Fibroblast of mammary gland (primary cell): ENCODE measurements around the gene NT5DC1.

ENCODE experiments used
- DNase-seq: peaks from one replicate; pipeline ENCODE4 v3.0.0-alpha.2; 2010; ENCODE audit warnings: low read depth
- H3K4me3 ChIP-seq: 2 replicates; pipeline ENCODE4 v1.5.1; 2011; ENCODE audit warnings: low read depth, mild to moderate bottlenecking, low read length, moderate library complexity; ENCODE audit not compliant: control insufficient read depth
- TF ChIP-seq, protein P1 (sequence below): conservative IDR thresholded peaks from 2 replicates; pipeline ENCODE4 v1.5.1; 2011; ENCODE audit warnings: low read depth, low read length, inconsistent platforms; ENCODE audit not compliant: control insufficient read depth, insufficient read depth

The NT5DC1 gene

DNA sequence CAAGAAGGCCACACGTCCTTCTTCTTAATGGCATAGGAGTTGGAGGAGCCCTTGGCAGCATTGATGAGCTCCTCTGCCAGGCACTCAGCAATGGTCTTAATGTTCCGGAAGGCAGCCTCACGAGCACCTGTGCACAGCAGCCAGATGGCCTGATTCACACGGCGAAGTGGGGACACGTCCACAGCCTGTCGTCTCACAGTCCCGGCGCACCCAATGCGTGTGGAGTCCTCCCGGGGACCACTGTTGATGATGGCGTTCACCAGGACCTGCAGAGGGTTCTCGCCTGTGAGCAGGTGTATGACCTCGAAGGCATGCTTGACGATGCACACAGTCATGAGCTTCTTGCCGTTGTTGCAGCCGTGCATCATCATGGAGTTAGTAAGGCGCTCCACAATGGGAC, 157.9 kb downstream of the NT5DC1 start:
- TF ChIP-seq, protein P1, sequence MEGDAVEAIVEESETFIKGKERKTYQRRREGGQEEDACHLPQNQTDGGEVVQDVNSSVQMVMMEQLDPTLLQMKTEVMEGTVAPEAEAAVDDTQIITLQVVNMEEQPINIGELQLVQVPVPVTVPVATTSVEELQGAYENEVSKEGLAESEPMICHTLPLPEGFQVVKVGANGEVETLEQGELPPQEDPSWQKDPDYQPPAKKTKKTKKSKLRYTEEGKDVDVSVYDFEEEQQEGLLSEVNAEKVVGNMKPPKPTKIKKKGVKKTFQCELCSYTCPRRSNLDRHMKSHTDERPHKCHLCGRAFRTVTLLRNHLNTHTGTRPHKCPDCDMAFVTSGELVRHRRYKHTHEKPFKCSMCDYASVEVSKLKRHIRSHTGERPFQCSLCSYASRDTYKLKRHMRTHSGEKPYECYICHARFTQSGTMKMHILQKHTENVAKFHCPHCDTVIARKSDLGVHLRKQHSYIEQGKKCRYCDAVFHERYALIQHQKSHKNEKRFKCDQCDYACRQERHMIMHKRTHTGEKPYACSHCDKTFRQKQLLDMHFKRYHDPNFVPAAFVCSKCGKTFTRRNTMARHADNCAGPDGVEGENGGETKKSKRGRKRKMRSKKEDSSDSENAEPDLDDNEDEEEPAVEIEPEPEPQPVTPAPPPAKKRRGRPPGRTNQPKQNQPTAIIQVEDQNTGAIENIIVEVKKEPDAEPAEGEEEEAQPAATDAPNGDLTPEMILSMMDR, result no peak
- H3K4me3 ChIP-seq, result no peak overlapping the region
- no peak for DNase-seq

DNA sequence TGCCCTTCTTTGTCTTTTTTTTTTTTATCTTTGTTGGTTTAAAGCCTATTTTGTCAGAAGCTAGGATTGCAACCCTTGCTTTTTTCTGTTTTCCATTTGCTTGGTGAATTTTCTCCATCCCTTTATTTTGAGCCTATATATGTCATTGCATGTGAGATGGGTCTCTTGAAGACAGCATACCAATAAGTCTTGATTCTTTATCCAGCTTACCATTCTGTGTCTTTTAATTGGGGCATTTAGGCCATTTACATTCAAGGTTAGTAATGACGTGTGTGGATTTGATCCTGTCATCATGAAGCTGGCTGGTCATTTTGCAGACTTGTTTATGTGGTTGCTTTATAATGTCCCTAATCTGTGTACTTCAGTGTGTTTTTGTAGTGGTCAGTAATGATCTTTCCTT, 162.7 kb downstream of the NT5DC1 start:
- H3K4me3 ChIP-seq, result no peak overlapping the region
- no peak for DNase-seq
- TF ChIP-seq, protein P1, result no peak

- no peak overlapping the region for H3K4me3 ChIP-seq
- TF ChIP-seq, protein P1, result no peak
- peak; percentile 41 for DNase-seq
Measured at GRCh38 chr6:116265041-116265829, 164.6 kb downstream of the NT5DC1 start.

GRCh38 chr6:116266803-116267202, 166.2 kb downstream of the NT5DC1 start:
- H3K4me3 ChIP-seq, result no peak overlapping the region
- TF ChIP-seq, protein P1, result no peak
- DNase-seq, result peak; percentile 55

DNA sequence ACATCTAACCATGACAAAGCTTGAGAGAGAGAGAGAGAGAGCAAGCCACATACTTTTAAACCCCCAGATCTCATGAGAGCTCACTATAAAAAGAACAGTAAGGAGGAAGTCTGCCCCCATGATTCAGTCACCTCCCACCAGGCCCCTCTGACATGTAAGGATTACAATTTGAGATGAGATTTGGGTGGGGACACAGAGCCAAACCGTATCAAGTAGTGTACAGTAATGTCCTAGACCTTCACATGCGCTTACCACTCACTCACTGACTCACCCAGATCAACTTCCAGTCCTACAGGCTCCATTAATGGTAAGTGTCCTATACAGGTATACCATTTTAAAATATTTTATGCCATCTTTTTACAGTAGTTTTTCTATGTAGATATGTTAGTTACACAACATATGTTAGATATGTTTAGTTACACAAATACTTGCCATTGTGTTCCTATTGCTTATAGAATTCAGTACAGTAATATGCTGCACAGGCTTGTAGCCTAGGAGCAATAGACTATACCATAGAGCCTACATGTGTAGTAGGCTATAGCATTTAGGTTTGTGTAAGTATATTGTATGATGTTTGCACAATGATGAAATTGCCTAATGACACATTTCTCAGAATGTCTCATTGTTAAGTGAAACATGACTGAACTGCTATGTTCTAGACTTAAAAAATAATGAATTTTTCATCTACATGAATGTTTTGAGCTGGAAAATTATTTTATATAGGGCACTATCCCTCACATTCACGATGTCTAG, 167.4 kb downstream of the NT5DC1 start:
- TF ChIP-seq, protein P1, result no peak
- no peak overlapping the region for H3K4me3 ChIP-seq
- DNase-seq, result peak; percentile 48

DNA sequence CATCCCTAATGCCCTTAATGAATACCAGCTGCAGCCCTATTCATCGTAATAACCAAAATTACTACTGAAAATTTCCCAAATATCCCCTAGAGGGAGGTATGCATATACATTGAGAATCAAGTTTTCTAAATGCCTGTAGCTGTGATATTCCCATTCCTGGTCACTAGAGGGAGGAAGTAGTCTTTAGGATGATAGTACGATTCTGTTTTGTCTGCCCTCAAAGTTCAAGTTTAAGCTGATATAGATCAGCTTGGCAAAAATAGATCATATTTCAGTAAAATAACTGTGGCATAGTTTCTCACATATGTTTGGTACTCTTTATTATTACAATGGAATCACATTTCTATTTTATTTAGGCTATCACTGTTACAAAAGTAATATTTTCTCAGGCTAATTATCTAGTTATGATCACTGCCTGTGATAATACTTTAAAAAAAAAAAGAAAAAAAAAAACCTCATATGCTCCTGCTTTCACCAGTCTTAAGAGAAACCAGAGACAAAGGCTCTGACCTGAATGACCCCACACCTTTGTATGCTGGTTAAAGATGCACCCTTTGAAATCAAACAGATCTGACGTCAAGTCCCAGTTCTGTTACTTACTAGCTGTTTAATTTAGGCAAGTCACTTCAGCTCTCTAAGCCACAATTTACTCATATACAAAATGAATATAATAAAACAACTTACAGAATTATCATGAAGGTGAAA, 168.1 kb downstream of the NT5DC1 start:
- peak; percentile 89 for DNase-seq
- no peak overlapping the region for H3K4me3 ChIP-seq
- TF ChIP-seq, protein P1, result peak; percentile 97
